Keratinocyte (primary cell): ENCODE measurements around the gene ZBTB46. TPM values are rescaled to one million over a fixed set of nuclear protein-coding genes. Genes with fewer than 3 reads are reported as not detected.
"Not testable (repeated sequence)": the region's sequence is repeated elsewhere in the genome, so short reads cannot be mapped to it uniquely, and the experiment has no call there.

Experiments
- DNase-seq: peaks from one replicate; pipeline ENCODE4 v3.0.0-alpha.2; 2011; ENCODE audit warnings: low read depth, missing footprints, low spot score
- FAIRE-seq: peaks from 2 replicates; lab custom pipeline; 2011; peaks lifted over from hg19 to GRCh38; lab: Jason Lieb, UNC
- H2AFZ ChIP-seq: 2 replicates; pipeline ENCODE4 v1.6.0; 2012; ENCODE audit warnings: low read length, control low read depth, inconsistent platforms; ENCODE audit not compliant: control insufficient read depth
- H3K27ac ChIP-seq: 2 replicates; pipeline ENCODE4 v1.5.1; 2011; ENCODE audit warnings: low read length; ENCODE audit not compliant: control insufficient read depth, insufficient read depth
- H3K27me3 ChIP-seq: 3 replicates; pipeline ENCODE4 v1.6.0; 2011; ENCODE audit warnings: low read length; ENCODE audit not compliant: control insufficient read depth, insufficient read depth; ENCODE audit errors: extremely low read depth
- H3K36me3 ChIP-seq, 2 experiments: 2 replicates in 1 of 2; 3 replicates in 1 of 2; pipeline ENCODE4 v1.5.1; 2011; ENCODE audit warnings: low read length in 2 of 2, mild to moderate bottlenecking in 1 of 2; ENCODE audit not compliant: control insufficient read depth in 2 of 2, insufficient read depth in 2 of 2; ENCODE audit errors: extremely low read depth in 1 of 2
- H3K4me1 ChIP-seq: 3 replicates; pipeline ENCODE4 v1.5.1; 2011; ENCODE audit warnings: low read length; ENCODE audit not compliant: control insufficient read depth, insufficient read depth; ENCODE audit errors: extremely low read depth
- H3K4me2 ChIP-seq: 3 replicates; pipeline ENCODE4 v1.6.0; 2011; ENCODE audit warnings: low read depth, low read length; ENCODE audit not compliant: control insufficient read depth, insufficient read depth; ENCODE audit errors: extremely low read depth
- H3K4me3 ChIP-seq, 3 experiments: fragments of 200-600 bp in 1 of 3; sonication (generic) in 1 of 3; 2 replicates in 2 of 3; 3 replicates in 1 of 3; pipeline ENCODE4 v1.5.1; 2011 to 2016; ENCODE audit warnings: low read length in 3 of 3, mild to moderate bottlenecking in 3 of 3, control low read depth in 2 of 3, inconsistent platforms in 1 of 3, low read depth in 1 of 3, mixed read lengths in 1 of 3, mixed run types in 1 of 3, moderate library complexity in 1 of 3; ENCODE audit not compliant: control insufficient read depth in 2 of 3, insufficient read depth in 2 of 3; ENCODE audit errors: extremely low read depth in 1 of 3
- H3K79me2 ChIP-seq: 2 replicates; pipeline ENCODE4 v1.6.0; 2012; ENCODE audit warnings: low read length; ENCODE audit not compliant: control insufficient read depth, insufficient read depth
- H3K9ac ChIP-seq: 3 replicates; pipeline ENCODE4 v1.6.0; 2011; ENCODE audit warnings: low read length; ENCODE audit not compliant: control insufficient read depth, insufficient read depth; ENCODE audit errors: extremely low read depth
- H3K9me1 ChIP-seq: 3 replicates; pipeline ENCODE4 v1.6.0; 2011; ENCODE audit warnings: low read length; ENCODE audit not compliant: control insufficient read depth, insufficient read depth; ENCODE audit errors: extremely low read depth
- H3K9me3 ChIP-seq: 2 replicates; pipeline ENCODE4 v1.5.1; 2012; ENCODE audit warnings: low read depth, low read length; ENCODE audit not compliant: control insufficient read depth
- H4K20me1 ChIP-seq: 3 replicates; pipeline ENCODE4 v1.6.0; 2011; ENCODE audit warnings: low read length; ENCODE audit not compliant: control insufficient read depth, insufficient read depth; ENCODE audit errors: extremely low read depth
- EZH2 ChIP-seq: IDR thresholded peaks from one replicate; pipeline ENCODE4 v1.6.1; 2012; ENCODE audit warnings: inconsistent platforms, mild to moderate bottlenecking, low read length, moderate library complexity
- dilution Hi-C: fragments of 300-500 bp; cut with MboI; formaldehyde crosslinking; loops from one replicate; pipeline ENCODE4 v1.7.0; 2020; ENCODE audit warnings: low sequenced_read_pairs; ENCODE audit not compliant: extremely low pct_ligation_motif_present
- polyA plus RNA-seq, 5 experiments: library from polyadenylated mRNA; depleted of rRNA in 3 of 5; stranded (reverse) in 3 of 5; stranded (forward) in 1 of 5; unstranded in 1 of 5; fragments of >200 nt; gene quantifications; 1 replicate in 1 of 5; 2 replicates in 3 of 5; 3 replicates in 1 of 5; pipeline versions ENCODE4 v1.2.1 to v1.2.3, GENCODE V29; 2011 to 2012; ENCODE audit warnings: missing spikeins in 2 of 5, low read depth in 1 of 5, low replicate concordance in 1 of 5
- TF ChIP-seq, protein P1 (sequence below), 3 experiments: IDR thresholded peaks in 1 of 3; conservative IDR thresholded peaks in 1 of 3; optimal IDR thresholded peaks in 1 of 3; 2 replicates in 2 of 3; 3 replicates in 1 of 3; pipeline versions ENCODE3 to v1.5.1; 2011; ENCODE audit warnings: low read length in 3 of 3, mild to moderate bottlenecking in 3 of 3, moderate library complexity in 2 of 3, control low read depth in 1 of 3, inconsistent platforms in 1 of 3; ENCODE audit not compliant: insufficient read depth in 2 of 3; ENCODE audit errors: extremely low read depth in 1 of 3

The ZBTB46 gene
- polyA plus RNA-seq, 1 donor (not counting 4 experiments of a cell fraction or from before 2014, with no cell fraction given), result 0.12 TPM

DNA sequence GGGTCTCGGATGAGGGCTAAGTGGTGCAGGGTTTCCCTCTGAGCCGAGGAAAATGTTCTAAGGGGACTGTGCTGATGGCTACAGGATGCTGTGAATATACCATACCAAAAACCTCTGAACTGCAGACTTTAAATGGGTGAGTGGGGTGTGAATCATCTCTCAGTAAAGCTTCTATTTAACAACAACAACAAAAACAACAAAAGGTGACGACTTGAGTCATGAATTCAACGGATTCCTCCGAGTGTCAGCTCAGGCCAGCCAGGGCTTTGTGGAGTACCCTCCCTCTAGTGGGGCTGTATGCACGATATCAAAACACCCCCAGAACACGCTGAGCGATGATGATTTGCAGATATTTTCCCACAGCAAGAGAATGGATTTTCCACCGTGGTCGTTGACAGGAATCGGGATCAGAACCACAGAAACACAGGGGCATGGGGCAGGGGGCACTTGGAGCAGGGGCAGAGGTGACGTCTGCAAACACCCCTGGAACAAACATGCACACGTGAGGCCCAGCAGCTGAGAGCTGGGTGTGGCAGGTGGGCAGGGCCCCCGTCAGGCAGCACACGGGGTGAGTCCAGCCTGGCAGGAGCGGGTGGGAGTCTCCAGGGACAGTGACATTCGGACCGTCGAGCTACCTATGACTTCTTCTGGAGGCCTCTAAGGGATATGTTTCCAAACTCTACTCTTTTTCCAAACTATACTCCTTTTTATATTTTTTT lies 52.9 kb downstream of the ZBTB46 start:
- no peak for TF ChIP-seq EZH2
- TF ChIP-seq, protein P1, sequence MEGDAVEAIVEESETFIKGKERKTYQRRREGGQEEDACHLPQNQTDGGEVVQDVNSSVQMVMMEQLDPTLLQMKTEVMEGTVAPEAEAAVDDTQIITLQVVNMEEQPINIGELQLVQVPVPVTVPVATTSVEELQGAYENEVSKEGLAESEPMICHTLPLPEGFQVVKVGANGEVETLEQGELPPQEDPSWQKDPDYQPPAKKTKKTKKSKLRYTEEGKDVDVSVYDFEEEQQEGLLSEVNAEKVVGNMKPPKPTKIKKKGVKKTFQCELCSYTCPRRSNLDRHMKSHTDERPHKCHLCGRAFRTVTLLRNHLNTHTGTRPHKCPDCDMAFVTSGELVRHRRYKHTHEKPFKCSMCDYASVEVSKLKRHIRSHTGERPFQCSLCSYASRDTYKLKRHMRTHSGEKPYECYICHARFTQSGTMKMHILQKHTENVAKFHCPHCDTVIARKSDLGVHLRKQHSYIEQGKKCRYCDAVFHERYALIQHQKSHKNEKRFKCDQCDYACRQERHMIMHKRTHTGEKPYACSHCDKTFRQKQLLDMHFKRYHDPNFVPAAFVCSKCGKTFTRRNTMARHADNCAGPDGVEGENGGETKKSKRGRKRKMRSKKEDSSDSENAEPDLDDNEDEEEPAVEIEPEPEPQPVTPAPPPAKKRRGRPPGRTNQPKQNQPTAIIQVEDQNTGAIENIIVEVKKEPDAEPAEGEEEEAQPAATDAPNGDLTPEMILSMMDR (optimal IDR thresholded peaks at IDR 0.05 in 1 of 3, IDR thresholded peaks at IDR 0.05 in 1 of 3, conservative IDR thresholded peaks at IDR 0.05 in 1 of 3; ENCODE audit: extremely low read depth in 1 of 3, insufficient read depth in 2 of 3, low read length in 3 of 3), result no peak
- DNase-seq, result no peak
- Histone ChIP-seq H3K4me3 (no peak overlapping the region), H3K27ac (no peak overlapping the region), H3K4me2 (no peak overlapping the region), H3K9ac (no peak overlapping the region), H3K36me3 (no peaks in the 10 kb centered on the region), H3K9me3 (no peaks in the 10 kb centered on the region), H3K79me2 (no peaks in the 10 kb centered on the region), H3K27me3 (peaks cover 10% of the 10 kb centered on the region), H2AFZ (no peak overlapping the region), H4K20me1 (no peaks in the 10 kb centered on the region), H3K9me1 (no peaks in the 10 kb centered on the region), H3K4me1 (no peaks in the 10 kb centered on the region)
- no peak for FAIRE-seq
- dilution Hi-C loops, result no loop called here

DNA sequence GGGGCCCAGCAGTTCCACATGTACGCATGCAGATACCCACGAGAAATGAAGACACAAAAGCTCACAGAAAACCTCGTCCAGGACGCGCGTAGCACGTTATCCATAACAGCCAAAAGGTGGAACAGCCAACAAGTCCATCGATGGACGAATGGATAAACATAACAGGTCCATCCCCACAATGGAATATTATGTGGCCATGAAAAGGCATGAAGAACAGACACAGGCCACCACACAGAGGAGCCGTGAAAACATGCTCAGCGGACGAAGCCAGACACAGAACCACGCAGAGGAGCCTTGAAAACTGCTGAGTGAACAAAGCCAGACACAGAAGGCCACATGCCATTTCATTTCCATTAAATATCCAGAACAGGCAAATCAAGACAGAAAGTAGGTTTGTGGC lies 53.5 kb downstream of the ZBTB46 start:
- Histone ChIP-seq H3K36me3 (no peaks in the 10 kb centered on the region), H3K9ac (no peak overlapping the region), H3K4me2 (no peak overlapping the region), H3K4me3 (no peak overlapping the region), H2AFZ (no peak overlapping the region), H3K4me1 (peaks cover 5% of the 10 kb centered on the region), H3K9me3 (no peaks in the 10 kb centered on the region), H3K79me2 (no peaks in the 10 kb centered on the region), H4K20me1 (no peaks in the 10 kb centered on the region), H3K27me3 (peaks cover 10% of the 10 kb centered on the region), H3K27ac (no peak overlapping the region), H3K9me1 (no peaks in the 10 kb centered on the region)
- FAIRE-seq, result no peak
- TF ChIP-seq EZH2, result no peak
- TF ChIP-seq, protein P1 (optimal IDR thresholded peaks at IDR 0.05 in 1 of 3, IDR thresholded peaks at IDR 0.05 in 1 of 3, conservative IDR thresholded peaks at IDR 0.05 in 1 of 3; ENCODE audit: extremely low read depth in 1 of 3, insufficient read depth in 2 of 3, low read length in 3 of 3), result no peak
- dilution Hi-C loops, result no loop called here
- DNase-seq, result no peak

DNA sequence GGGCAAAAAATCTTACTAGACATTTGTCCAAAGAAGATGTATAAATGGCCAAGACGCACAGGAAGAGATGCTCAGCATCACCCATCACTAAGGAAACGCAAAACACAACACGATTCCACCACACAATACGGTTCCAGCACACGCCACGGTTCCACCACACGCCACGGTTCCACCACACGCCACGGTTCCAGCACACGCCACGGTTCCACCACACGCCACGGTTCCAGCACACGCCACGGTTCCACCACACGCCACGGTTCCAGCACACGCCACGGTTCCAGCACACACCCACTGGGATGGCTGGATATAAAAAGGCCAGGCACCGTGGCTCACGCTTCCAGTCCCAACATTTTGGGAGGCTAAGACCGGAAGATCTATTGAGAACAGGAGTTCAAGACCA lies 54.2 kb downstream of the ZBTB46 start:
- H3K4me2 ChIP-seq, H3K27ac ChIP-seq, dilution Hi-C loops, H3K9me3 ChIP-seq, H3K4me3 ChIP-seq, H2AFZ ChIP-seq, H3K9me1 ChIP-seq, H3K4me1 ChIP-seq, H4K20me1 ChIP-seq, H3K9ac ChIP-seq, H3K36me3 ChIP-seq, DNase-seq, H3K79me2 ChIP-seq, FAIRE-seq: not testable (repeated sequence)
- H3K27me3 ChIP-seq, result peaks cover 10% of the 10 kb centered on the region
